HS-5 (cell line): ENCODE data around the gene NFIX.

Experiments
- DNase-seq: peaks from one replicate; pipeline ENCODE4 v3.0.0-alpha.2; 2012; ENCODE audit warnings: low read depth

Gene NFIX

DNA sequence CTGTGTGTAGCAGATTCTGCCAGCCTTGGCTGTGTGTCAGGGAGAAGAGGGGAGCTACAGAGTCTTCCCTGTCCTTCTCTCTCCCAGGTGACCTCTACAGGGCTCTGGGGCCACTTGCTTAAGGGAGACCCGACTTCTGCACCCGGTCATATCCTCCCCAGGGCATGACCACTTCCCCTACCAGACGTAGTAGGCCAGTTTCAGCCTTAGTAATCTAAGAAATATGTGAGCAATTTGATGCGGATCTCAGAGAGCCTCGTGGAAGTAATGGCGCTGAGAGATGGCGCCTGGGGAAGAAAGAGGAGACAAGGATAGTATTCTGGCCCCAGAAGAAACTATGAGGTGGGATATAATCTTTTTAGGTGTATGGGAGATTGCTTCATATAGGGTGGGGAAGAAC lies 41.9 kb downstream of the NFIX start:
- peak; percentile 87 for DNase-seq

DNA sequence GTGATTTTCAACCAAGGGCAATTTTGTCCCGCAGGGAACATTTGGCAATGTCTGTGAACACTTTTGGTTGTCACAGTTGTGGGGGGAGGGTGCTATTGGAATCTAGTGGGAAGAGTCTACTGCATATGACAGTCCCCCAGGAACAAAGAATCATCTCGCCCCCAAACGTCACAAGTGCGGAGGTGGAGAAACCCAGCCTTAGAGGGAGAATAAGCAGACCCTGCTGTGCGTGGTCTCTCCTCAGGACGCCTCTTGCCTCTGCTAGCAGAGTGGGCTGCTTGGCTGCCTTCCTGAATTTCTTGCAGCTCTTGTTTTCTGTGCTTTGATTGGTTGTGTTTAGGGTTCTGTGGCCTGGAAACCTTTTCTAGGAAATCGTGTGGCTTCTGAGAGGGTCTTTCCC lies 42.5 kb downstream of the NFIX start:
- no peak for DNase-seq

DNA sequence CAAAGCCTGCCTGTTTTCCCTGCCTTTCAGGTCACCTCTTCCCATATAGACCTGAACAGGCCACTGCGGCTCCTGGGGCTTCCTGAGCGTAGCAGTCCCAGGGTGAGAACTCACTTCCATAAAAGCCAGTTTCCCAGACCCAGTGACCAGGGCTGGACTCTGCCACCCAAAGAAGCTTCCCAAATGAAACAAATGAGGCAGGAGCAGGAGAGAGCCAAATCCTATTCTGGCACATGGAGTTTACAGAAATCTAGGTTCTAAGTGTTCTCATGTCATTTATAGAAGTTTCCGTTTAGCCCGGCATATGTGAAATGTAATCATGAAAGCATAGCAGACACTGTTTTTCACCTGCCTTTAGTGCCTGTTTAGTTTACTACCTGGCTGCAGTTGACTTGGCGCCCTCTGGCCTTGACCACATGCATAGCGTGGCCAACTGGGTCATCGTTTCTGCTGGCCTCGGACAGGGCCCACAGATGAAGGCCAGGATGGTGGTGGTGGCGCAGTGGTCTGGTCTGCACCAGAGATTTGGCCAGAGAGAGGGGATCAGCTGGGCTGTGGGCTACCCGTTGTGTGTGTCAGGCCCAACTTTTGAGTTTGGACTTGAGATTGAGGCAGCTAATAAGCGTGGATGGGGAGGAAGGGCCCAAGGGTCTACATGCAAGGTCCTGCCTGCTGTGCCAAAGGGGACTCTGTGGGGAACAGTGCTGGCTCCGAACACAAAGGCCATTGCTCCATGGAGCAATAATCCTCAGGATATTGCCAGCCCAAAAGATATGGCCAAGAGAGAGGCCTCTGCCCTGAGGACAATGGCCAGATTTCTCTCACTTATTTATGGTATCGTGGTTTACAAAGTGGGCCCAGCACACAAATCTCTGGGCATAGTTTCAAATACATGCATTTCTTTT lies 43.3 kb downstream of the NFIX start:
- no peak for DNase-seq

DNA sequence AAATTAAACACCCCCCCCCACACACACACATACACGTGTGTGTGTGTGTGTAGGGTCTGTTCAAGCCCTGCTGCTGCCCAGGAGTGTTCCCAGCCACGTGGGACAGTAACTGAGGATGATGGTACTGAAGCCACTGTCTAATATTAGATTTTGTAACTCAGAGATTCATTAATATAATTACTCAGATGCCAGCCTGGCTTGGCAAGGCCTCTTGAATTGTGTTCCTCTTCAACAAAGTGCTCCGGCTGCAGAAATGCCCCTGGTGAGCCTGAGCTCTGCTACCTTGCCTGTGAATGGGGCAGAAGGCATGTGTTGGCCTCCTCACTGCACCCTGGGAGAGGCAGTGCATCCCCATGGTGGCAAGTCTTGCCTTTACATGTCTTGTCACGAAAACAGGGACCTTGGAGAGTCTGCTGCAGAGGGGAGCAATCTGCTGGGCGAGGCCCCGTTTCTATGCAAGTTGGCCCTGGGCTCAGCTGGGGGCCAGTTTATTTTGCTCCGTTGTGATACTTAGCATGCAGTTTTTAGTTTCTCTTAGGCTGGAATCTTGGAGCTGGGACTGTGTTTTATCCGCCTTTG lies 44.0 kb downstream of the NFIX start:
- DNase-seq: no peak

DNA sequence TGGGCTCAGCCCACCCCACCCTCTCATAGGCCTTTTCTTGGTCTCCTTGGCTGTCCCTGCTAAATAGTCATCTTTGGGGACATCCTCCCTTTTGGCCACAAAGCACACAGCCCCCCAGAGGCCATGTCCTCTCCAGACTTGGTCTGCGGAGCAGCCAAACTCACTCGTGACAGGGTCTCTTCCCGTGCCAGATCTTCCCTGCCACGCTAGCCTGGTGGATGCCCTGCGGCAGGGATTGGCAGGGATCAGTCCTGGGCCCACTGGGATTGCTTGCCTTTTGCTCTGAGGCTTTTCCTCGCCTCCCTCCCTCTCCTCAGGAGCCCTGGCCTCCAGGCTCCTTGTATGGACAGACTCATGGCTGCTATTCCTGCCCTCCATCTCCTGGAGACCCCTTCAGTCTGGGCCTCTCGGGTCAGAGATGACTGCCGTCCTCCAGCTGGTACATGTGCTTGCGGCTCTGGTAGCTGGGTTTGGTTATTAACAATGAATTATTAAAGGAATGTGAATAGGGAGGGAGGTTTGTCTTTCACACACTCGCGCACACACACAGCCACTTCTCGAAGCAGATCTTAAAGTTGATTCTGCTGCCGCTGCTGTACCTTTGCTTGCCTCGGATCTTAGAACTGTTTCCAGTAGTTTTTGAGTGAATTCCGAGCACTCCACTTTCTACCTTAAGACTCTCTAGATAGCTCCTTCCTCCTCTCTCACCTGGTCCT lies 45.1 kb downstream of the NFIX start:
- DNase-seq: no peak

DNA sequence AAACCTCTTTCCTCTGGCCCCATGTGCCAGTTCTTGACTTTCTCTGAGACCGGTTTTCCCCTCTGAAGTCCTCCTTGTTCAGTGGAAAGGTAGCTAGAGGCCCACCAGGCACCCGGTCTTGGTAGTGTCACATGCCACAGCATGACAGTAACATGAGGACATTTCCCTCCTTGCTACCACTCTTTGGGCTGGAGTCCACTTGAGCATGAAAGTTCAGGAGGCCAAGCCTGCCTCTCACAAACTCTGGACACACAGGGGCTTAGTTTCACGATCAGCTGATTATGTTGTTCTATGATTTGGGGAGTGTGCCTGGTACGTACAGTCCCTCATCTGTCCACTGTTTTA lies 45.6 kb downstream of the NFIX start:
- DNase-seq: no peak

DNA sequence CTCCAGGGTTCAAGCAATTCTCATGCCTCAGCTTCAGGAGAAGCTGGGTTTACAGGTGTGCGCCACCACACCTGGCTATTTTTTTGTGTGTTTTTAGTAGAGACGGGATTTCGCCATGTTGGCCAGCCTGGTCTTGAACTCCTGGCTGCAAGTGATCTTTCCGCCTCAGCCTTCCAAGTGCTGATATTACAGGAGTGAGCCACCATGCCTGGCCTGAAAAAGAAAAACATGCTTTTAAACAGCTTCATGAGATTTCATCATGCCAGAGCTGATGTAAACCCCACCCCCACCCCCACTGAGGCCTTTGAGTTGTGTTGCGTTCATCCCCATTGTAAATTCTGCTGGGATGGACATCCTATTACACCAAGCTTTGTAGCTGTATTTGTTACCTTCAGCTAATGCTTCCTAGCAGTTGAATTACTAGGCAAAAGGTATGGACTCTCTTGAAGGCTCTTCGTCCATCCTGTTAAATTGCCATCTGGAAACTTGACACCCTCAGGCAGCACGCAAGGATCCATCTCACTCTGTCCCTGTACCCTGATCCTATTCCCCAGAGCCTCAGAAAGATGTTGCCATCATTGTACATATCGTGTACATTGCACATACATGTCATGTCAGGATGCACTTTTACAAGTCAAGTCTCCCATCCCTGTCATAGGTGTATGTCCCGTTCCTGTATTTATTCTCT lies 47.3 kb downstream of the NFIX start:
- DNase-seq: no peak

DNA sequence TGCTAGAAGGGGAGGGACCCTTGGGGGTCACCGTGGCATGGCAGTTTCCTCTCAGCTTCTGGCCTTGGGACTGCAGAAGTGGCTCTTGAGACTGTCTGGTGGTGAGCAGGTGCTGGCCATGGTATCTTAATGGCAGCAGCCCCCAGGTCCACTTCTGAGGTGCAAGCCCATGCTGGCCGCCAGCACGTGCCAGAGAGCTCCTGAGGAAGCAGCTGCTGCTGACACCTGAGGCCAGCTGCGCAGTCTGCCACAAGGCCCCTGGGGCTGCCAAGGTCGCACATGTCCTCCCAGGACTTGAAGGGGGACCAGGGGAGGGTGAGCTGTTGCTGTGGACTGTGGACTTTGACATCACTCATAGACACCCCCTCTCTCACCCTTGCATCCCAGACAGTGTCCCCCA lies 48.0 kb downstream of the NFIX start:
- DNase-seq: no peak

DNA sequence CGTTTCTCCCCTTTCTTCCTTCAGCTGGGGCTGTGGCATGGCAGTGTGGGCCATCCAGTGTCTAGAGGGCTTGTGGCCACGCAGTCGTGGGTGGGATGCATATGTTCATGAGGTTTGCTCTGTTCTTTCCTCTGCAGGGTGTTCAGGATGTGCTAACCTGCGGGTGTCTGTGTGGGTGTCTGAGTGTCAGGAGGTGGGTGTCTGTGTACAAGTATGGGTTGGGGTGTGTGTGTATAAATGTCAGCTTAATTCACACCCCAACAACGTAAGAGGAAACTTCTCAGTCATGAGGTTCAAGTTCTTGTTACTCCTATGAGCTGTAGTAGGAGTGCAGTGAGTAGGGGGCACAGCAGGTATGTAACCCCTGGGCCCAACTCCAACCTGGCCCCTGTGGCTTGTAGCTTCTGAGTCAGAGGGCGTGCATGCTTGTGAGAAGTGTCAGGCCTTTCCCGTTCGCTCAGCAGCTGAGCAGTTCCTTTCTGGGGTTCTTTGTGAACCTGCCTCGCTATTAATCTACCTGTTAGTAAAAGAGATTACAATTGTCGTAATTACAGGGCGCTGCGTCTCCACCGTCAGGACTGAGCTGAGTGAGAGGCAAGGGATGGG lies 49.1 kb downstream of the NFIX start:
- DNase-seq: no peak

DNA sequence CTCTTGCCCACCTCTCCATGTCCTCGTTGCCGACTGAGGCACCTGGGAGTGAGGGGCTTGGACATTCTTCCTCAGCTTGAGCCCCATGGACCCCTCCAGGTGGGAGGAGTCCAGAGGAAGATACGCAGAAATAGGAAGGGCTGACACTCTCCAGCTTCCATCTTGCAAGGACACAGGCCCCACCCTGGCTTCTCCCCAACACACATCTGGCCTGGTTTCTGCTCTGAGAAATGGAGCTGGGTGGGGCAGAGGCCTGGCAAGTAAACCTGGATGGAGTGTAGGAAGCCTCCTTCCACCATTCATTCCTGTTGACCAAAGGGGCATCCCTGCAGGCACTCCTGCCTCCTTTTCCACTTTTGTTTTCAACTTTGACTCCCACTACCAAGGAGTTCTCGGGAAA lies 50.5 kb downstream of the NFIX start:
- no peak for DNase-seq

DNA sequence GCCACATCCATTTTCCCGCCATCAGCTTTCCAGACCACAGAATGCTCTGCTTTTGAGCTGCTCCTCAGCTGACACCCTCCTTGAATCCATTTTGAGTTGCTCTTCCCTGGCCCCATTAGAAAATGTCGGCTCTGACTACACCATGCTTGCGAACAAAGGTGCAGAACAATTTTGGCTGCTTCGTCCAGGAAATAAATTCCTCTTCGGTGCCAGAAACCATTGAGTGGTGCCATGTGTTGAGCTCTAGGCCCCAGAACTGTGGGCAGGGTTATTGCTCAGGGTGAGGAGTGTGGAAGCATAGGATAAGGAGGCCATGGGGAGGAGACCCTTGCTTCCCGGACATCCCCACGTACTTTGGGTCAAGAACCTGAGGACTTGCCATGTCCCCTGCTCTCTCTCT lies 52.1 kb downstream of the NFIX start:
- DNase-seq: no peak

DNA sequence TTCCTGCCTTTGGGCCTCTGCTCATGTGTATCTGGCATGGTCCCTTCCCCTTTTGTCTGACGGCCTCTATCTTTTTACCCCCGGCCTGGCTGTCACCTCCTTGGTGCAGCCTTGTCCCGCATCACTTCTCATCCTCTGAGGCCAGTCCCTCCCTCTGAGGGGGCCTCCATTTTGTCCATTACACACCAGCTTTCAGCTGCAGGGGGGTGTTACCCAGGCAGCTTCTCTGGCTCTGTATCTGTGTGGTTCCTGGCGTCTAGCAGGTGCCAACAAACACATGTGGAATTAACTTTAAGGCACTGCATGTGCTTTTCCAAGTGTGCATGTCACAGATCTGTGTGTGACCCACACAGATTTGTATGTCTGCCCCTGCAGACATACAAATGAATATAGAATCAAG lies 55.0 kb downstream of the NFIX start:
- DNase-seq: no peak

DNA sequence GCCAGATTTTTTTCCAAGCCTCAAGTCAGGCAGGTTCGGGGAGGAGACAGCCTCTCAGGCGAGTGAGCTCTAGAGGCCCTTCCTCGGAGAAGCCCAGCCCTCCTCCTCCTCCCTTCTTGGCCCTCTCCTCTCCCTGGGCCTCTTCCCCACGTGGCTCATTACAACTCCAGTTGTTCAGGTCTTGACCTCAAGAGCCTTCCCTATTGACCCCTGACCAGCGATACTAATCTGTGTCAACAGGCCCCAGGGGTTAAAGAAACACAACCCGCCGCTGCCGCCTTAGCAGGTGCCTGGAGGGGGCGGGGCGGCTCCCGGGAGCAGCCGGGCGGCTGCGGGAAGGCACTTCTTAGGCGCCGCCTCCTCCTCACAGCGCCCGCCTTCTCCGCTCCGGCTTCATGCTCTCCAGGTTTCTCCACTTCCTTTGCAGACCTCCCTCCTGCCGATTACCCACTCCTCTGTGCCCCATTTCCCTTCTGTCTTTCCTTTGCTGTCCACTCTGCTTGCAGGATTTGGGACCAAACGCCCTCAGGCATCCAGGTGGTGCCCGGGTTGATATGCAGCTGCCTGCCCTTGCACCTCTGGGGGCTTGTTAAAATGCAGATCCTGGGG lies 56.4 kb downstream of the NFIX start:
- no peak for DNase-seq

DNA sequence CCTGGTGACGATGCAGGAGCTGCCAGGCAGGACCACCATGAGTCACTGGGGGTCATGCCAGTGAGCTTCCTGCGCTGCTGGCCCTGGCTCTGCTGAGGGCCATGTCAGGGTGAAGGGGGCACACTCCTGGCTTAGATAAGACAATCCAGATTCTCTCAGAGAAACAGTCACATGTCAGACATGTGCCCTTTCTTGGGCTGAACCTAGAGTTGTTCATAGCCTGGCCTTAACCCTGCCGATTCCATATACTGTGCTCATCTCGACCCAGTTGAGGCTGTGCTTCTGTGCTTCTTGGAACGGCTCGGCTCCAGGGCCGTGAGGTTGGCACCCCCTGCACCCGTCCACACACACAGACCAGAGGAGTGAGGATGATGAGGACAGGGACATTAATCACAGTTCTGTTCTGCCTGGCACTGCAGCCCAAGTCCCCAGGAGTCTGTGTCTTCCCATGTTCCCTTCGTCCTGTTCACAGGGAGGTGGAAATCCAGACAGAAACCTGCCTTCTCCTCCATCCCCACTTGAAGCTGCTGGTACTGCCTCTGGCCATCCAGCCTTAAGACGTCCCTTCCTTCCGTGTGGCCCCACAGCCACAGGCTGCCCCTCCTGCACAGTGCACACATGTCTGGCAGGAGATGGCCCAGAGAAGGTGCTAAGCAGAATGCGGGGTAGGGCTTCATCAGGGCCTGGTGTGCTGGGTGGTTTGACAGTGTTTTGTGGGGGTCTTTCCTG lies 57.3 kb downstream of the NFIX start:
- no peak for DNase-seq

DNA sequence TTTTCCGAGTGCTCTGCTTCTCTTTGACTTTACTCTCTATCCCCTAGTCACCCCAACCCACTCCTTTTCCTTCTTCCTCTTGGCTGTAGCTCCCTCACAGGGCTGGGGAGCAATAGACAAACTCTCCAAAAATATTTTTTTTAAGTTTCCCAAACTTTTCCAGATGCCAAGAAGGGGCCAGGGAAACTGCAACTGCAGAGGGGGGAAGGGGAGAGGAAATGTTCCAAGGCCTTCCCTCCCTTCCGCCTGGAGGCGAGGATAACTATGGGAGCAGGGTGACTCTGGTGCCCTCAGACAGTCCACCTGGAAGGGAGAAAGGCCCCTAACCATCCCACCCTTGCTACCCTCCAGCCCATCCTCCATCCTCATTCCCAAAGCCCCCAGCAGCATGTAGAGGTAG lies 58.0 kb downstream of the NFIX start:
- no peak for DNase-seq

DNA sequence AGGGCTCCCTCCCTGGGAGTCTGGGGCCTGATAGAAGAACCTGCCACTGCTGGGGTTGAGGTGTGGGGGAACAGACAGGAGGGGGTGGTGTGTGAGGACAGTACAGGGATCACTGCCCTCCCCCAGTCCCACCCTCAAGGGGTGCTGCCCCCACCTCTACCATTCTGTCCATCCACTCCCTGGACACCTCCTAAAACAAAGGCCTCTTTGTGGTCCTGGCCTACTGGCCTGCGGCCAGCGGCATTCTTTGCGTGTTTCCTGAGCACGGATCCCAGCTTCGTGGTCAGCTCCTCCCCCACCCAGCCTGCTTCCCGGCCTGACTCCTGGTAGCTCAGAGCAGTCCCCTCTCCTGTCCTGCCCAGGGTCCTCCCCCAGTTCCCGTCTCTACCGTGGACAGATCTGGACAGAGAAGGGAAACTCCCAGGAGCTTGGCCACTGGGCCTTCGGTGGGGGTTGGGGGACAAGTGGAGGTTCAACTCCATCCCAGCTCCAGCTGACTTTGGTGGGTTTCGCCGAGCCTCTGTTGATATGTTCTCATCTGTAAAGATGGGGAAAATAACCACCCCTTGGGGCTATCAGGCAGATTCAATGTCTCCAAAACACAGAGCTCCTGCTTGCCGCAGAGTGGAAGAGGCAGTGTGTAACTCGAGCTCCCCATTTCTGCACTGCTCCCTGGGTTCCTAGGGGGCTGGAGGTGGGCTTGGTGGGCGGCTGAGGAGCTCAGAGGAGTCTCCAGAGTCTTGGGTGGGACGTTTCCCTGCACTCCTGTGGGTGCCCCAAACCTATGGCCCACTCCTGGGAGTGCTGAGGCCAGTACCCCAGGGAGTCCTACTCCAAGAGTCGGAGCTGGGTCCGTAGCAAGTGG lies 58.7 kb downstream of the NFIX start:
- DNase-seq: peak; percentile 93

DNA sequence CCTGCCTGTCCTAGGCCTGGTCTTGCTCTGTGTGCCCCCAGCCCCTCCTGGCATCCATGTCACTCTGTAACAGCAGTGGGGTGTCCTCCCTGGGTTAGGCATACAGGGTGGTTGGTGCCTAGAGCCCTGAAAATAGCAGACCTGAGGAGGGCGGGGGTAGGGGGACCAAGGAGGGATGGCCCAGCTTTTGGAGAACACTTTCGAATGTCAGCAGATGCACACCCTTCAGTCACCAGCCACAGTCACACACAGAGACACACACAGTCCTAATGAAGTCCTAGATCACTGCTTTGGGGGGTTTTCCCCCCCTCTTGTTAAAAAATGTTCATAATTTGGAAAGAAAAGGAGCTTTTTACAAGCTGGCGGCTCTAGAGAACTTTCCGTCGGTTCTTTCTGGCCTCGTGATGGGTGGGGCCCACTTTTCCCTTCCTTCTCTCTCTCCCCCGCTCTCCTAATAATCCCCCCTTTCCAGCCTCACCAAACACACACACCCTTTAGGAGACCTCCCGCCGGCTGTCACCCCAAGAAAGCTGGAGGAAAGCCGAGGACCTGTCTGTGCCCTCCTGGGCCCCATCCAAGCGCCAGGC lies 59.4 kb downstream of the NFIX start:
- no peak for DNase-seq

DNA sequence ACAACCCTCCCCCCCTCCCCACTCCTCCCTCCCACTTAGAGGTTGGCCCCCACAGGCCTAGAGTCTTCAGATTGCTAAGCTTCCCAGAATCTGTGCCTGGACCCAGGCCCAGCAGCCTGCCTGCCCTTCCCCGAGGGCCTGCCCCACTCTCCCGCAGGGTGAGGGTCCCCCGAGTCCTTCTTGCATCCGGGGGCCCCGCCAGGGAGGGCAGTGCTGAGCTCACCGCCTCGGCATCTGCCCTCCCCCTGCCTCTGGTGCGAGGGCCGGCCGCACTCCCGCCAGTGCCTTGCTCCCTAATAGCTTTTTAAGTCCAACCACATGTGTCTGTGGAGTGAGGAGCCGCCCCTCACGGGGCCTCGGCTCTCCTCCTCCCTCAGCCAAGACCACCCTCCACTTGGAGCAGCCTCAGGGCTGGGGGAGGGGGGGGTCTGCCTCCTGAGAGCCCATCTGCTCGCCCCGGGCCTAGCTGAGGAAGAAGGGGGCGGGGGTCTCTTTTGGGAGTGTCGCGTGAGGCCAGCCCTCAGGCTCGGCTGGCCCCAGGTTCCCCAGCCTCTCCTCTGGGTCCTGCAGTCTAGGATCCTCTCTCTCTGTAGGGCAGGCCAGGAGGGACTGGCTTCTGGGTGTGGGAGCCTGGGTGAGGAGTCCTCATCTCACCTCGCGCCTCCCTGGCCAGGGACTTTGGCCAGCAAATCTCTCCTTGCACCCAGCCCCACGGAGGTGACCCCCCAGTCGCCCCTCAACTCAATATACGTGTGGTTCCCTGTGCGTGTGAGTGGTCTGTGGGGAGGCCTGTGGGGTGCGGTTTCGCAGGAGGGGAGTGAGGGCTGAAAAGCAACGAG lies 60.2 kb downstream of the NFIX start:
- peak; percentile 77 for DNase-seq
